A673 (cell line): ENCODE results near the gene PARD6G.

ENCODE experiments used
- EZH2 ChIP-seq: fragments of 200-600 bp; sonication (generic); IDR thresholded peaks from 2 replicates; pipeline ENCODE4 v1.6.1; 2017; ENCODE audit warnings: borderline replicate concordance, low read depth, mild to moderate bottlenecking, mixed read lengths, antibody characterized with exemption, low read length; ENCODE audit not compliant: poor library complexity, severe bottlenecking
- TF ChIP-seq, protein P1 (sequence below): fragments of 300-800, 200-600 bp; sonication (generic); conservative IDR thresholded peaks from 2 replicates; pipeline ENCODE4 v1.5.1; 2017; ENCODE audit warnings: low read depth, mild to moderate bottlenecking, antibody characterized with exemption, low read length, moderate library complexity, mixed read lengths

GRCh38 chr18:80247393-80247841 is at the start of gene PARD6G:
- TF ChIP-seq, protein P1, sequence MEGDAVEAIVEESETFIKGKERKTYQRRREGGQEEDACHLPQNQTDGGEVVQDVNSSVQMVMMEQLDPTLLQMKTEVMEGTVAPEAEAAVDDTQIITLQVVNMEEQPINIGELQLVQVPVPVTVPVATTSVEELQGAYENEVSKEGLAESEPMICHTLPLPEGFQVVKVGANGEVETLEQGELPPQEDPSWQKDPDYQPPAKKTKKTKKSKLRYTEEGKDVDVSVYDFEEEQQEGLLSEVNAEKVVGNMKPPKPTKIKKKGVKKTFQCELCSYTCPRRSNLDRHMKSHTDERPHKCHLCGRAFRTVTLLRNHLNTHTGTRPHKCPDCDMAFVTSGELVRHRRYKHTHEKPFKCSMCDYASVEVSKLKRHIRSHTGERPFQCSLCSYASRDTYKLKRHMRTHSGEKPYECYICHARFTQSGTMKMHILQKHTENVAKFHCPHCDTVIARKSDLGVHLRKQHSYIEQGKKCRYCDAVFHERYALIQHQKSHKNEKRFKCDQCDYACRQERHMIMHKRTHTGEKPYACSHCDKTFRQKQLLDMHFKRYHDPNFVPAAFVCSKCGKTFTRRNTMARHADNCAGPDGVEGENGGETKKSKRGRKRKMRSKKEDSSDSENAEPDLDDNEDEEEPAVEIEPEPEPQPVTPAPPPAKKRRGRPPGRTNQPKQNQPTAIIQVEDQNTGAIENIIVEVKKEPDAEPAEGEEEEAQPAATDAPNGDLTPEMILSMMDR = peak; percentile 16; the same call in 1 of the 2 replicates
- no peak for TF ChIP-seq EZH2
